Measurements from ENCODE around the gene AP1AR. TPM values are rescaled to one million over a fixed set of nuclear protein-coding genes. Genes with fewer than 3 reads are reported as not detected.

AP1AR gene
- total RNA-seq, 3 donors from 2014 or later (not counting 1 experiment from before 2014, with no cell fraction given) = 7.5 to 9.4 (median 7.5) TPM

GRCh38 chr4:112184438-112184837, 47.1 kb upstream of the AP1AR start:
- WGBS (ENCODE audit: insufficient coverage) = no CpG with 5 or more reads among the region's 1 CpG
- Mint-ChIP-seq H3K36me3 (no peaks in the 10 kb centered on the region), H3K27ac (no peak overlapping the region), H3K4me1 (peaks cover 0 to 5% of the 10 kb centered on the region in 2 donors), H3K27me3 (ENCODE audit: low read depth in 2 of 2) (no peaks in the 10 kb centered on the region), H3K9me3 (no peaks in the 10 kb centered on the region), H3K4me3 (no peak overlapping the region)
- no peak for DNase-seq
- Histone ChIP-seq H3K9me3 (ENCODE audit: control insufficient read depth, insufficient read depth, low read length) (no peaks in the 10 kb centered on the region), H3K4me1 (ENCODE audit: control insufficient read depth, insufficient read depth, low read length) (no peaks in the 10 kb centered on the region), H3K36me3 (ENCODE audit: control insufficient read depth, insufficient read depth, low read length) (no peaks in the 10 kb centered on the region), H3K27me3 (ENCODE audit: control insufficient read depth, insufficient read depth, low read length) (no peaks in the 10 kb centered on the region), H3K4me3 (ENCODE audit: low read length) (no peak overlapping the region), H3K27ac (ENCODE audit: low read length) (no peak overlapping the region)
- intact Hi-C loops (cut with micrococcal nuclease) = no loop called here
- no peak for TF ChIP-seq CTCF (IDR thresholded peaks at IDR 0.05)
- no peak for ATAC-seq

GRCh38 chr4:112185334-112185733, 46.3 kb upstream of the AP1AR start:
- no peak overlapping the region for H3K4me3 ChIP-seq (ENCODE audit: low read length)
- no peaks in the 10 kb centered on the region for H3K9me3 ChIP-seq (ENCODE audit: control insufficient read depth, insufficient read depth, low read length)
- Mint-ChIP-seq H3K9me3 (no peaks in the 10 kb centered on the region), H3K4me3 (no peak overlapping the region), H3K27ac (no peak overlapping the region), H3K27me3 (ENCODE audit: low read depth in 2 of 2) (no peaks in the 10 kb centered on the region), H3K36me3 (no peaks in the 10 kb centered on the region), H3K4me1 (peaks cover 0 to 5% of the 10 kb centered on the region in 2 donors)
- no peaks in the 10 kb centered on the region for H3K36me3 ChIP-seq (ENCODE audit: control insufficient read depth, insufficient read depth, low read length)
- ATAC-seq = no peak
- 91% methylated on average over 2 of the region's 2 CpGs for WGBS (ENCODE audit: insufficient coverage)
- intact Hi-C loops (cut with micrococcal nuclease) = no loop called here
- no peak for DNase-seq
- H3K27ac ChIP-seq (ENCODE audit: low read length) = no peak overlapping the region
- no peak for TF ChIP-seq CTCF (IDR thresholded peaks at IDR 0.05)
- H3K4me1 ChIP-seq (ENCODE audit: control insufficient read depth, insufficient read depth, low read length) = no peaks in the 10 kb centered on the region
- no peaks in the 10 kb centered on the region for H3K27me3 ChIP-seq (ENCODE audit: control insufficient read depth, insufficient read depth, low read length)

GRCh38 chr4:112185740-112186670, 45.6 kb upstream of the AP1AR start:
- no peaks in the 10 kb centered on the region for H3K9me3 Mint-ChIP-seq
- Histone ChIP-seq H3K9me3 (ENCODE audit: control insufficient read depth, insufficient read depth, low read length) (no peaks in the 10 kb centered on the region), H3K4me1 (ENCODE audit: control insufficient read depth, insufficient read depth, low read length) (no peaks in the 10 kb centered on the region), H3K4me3 (ENCODE audit: low read length) (no peak overlapping the region), H3K36me3 (ENCODE audit: control insufficient read depth, insufficient read depth, low read length) (no peaks in the 10 kb centered on the region), H3K27me3 (ENCODE audit: control insufficient read depth, insufficient read depth, low read length) (no peaks in the 10 kb centered on the region), H3K27ac (ENCODE audit: low read length) (no peak overlapping the region)
- intact Hi-C loops (cut with micrococcal nuclease) = no loop called here
- no peak for TF ChIP-seq CTCF (IDR thresholded peaks at IDR 0.05)
- H3K27ac Mint-ChIP-seq = no peak overlapping the region
- WGBS (ENCODE audit: insufficient coverage) = 95% methylated on average over 8 of the region's 8 CpGs
- ATAC-seq (no peak), DNase-seq (no peak)
- peaks cover 0 to 5% of the 10 kb centered on the region in 2 donors for H3K4me1 Mint-ChIP-seq
- H3K4me3 Mint-ChIP-seq = no peak overlapping the region
- no peaks in the 10 kb centered on the region for H3K27me3 Mint-ChIP-seq (ENCODE audit: low read depth in 2 of 2)
- H3K36me3 Mint-ChIP-seq = no peaks in the 10 kb centered on the region

Measured in natural killer cell (primary cell).